ENCODE results near the gene ZFR. TPM values are rescaled to one million over a fixed set of nuclear protein-coding genes. Genes with fewer than 3 reads are reported as not detected.

Gene ZFR
- total RNA-seq, 1 donor from 2014 or later = 80.8 TPM

GRCh38 chr5:32332966-32333365 is 111.6 kb downstream of the ZFR start:
- no peak overlapping the region for H3K27ac ChIP-seq
- no peaks in the 10 kb centered on the region for H3K9me3 ChIP-seq
- no peak overlapping the region for H3K4me3 ChIP-seq
- no peaks in the 10 kb centered on the region for H3K27me3 ChIP-seq
- peaks cover 8% of the 10 kb centered on the region for H3K4me1 ChIP-seq
- H3K36me3 ChIP-seq = no peaks in the 10 kb centered on the region
- no peak for DNase-seq (ENCODE audit: extremely low spot score in 2 of 2)
- TF ChIP-seq CTCF (IDR thresholded peaks at IDR 0.05) (no peak), POLR2AphosphoS5 (IDR thresholded peaks at IDR 0.05; ENCODE audit: insufficient read depth in 1 of 2, low read depth in 1 of 2) (no peak)
- intact Hi-C loops (cut with DNase I) = no loop called here

GRCh38 chr5:32332361-32332760 is 112.2 kb downstream of the ZFR start:
- Histone ChIP-seq H3K36me3 (no peaks in the 10 kb centered on the region), H3K4me3 (no peak overlapping the region), H3K27me3 (no peaks in the 10 kb centered on the region), H3K4me1 (peaks cover 8% of the 10 kb centered on the region), H3K27ac (no peak overlapping the region), H3K9me3 (no peaks in the 10 kb centered on the region)
- intact Hi-C loops (cut with DNase I) = no loop called here
- TF ChIP-seq POLR2A (IDR thresholded peaks at IDR 0.05) (no peak), CTCF (IDR thresholded peaks at IDR 0.05) (no peak), POLR2AphosphoS5 (IDR thresholded peaks at IDR 0.05; ENCODE audit: insufficient read depth in 1 of 2, low read depth in 1 of 2) (no peak)
- no peak for DNase-seq (ENCODE audit: extremely low spot score in 2 of 2)

GRCh38 chr5:32331935-32332274 is 112.6 kb downstream of the ZFR start:
- Histone ChIP-seq H3K4me3 (no peak overlapping the region), H3K4me1 (peaks cover 8% of the 10 kb centered on the region), H3K27me3 (no peaks in the 10 kb centered on the region), H3K9me3 (no peaks in the 10 kb centered on the region), H3K27ac (no peak overlapping the region), H3K36me3 (no peaks in the 10 kb centered on the region)
- intact Hi-C loops (cut with DNase I) = no loop called here
- no peak for TF ChIP-seq CTCF (IDR thresholded peaks at IDR 0.05)
- DNase-seq (ENCODE audit: extremely low spot score in 2 of 2) = no peak

- DNase-seq (ENCODE audit: extremely low spot score in 2 of 2) = no peak
- intact Hi-C loops (cut with DNase I) = no loop called here
- Histone ChIP-seq H3K27me3 (no peaks in the 10 kb centered on the region), H3K36me3 (no peaks in the 10 kb centered on the region), H3K9me3 (no peaks in the 10 kb centered on the region), H3K4me3 (no peak overlapping the region), H3K4me1 (peaks cover 8% of the 10 kb centered on the region), H3K27ac (no peak overlapping the region)
- TF ChIP-seq CTCF (IDR thresholded peaks at IDR 0.05) = no peak
- no peak for TF ChIP-seq POLR2A (IDR thresholded peaks at IDR 0.05)
- TF ChIP-seq POLR2AphosphoS5 (IDR thresholded peaks at IDR 0.05; ENCODE audit: insufficient read depth in 1 of 2, low read depth in 1 of 2) = no peak
Measured at GRCh38 chr5:32331217-32331934, 113.2 kb downstream of the ZFR start.

- TF ChIP-seq POLR2A (IDR thresholded peaks at IDR 0.05) (no peak), POLR2AphosphoS5 (IDR thresholded peaks at IDR 0.05; ENCODE audit: insufficient read depth in 1 of 2, low read depth in 1 of 2) (no peak), CTCF (IDR thresholded peaks at IDR 0.05) (no peak)
- DNase-seq (ENCODE audit: extremely low spot score in 2 of 2) = no peak
- Histone ChIP-seq H3K4me1 (peaks cover 8% of the 10 kb centered on the region), H3K4me3 (no peak overlapping the region), H3K36me3 (no peaks in the 10 kb centered on the region), H3K9me3 (no peaks in the 10 kb centered on the region), H3K27me3 (no peaks in the 10 kb centered on the region), H3K27ac (no peak overlapping the region)
- intact Hi-C loops (cut with DNase I) = no loop called here
Measured at GRCh38 chr5:32330126-32330971, 114.2 kb downstream of the ZFR start.
